Measurements from ENCODE around the gene IQGAP2. TPM values are rescaled to one million over a fixed set of nuclear protein-coding genes. Genes with fewer than 3 reads are reported as not detected.
"Not testable (repeated sequence)": the region's sequence is repeated elsewhere in the genome, so short reads cannot be mapped to it uniquely, and the experiment has no call there.

The IQGAP2 gene
- total RNA-seq, 1 donor from 2014 or later: 110 TPM

DNA sequence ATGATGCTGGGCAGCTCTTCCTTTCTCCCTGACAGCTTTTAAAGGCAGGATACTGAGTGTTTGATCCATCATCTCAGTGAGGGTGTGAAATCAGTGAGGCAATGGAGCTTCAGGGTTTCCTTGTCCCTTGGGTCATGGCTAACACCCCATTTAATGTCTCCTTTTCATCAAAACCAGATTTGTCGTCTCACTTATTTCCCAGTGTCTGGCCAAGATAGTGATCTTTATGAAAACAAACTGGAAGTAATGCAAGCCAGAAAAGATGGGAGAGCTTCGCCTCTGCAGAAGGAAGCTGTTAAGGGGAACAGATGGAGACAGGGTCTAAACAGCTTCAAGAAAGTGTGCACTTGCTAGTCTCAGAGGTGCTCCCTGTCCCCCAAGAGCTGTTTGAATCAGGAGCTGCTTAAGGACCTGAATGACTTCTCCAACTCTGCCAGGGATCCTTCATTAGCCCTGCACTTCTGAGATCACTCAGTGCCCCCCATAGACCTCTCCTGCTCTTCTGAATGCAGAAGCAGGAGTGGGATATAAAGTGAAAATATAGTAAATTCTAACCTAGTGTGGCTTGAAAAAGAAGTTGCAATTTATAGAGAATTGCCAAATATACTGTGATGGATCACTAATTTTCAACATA, 124.0 kb downstream of the IQGAP2 start:
- no peak for DNase-seq (ENCODE audit: low spot score)
- ATAC-seq: no peak

DNA sequence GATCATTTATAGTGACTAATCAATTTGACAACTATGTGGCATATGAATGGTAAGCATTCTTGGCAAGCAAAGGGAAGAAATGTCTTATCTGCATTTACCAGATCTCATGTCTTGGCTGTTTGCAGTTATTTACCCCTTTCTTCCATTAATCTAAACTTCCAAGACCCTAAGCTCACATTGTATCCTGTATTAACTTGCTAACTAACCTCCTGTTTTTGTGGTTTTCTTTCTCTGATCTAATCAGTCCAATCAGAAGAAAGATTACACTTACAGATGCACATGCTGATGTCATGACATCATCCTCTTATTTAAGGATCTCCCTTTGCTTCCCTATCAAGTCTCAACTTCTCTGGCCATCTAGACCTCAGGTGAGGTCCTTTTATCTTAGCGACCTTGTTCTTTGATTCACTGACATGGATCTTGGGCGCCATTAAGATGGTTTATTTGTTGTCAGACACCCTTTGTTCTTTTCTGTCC, 124.6 kb downstream of the IQGAP2 start:
- ATAC-seq: no peak
- DNase-seq (ENCODE audit: low spot score): no peak

DNA sequence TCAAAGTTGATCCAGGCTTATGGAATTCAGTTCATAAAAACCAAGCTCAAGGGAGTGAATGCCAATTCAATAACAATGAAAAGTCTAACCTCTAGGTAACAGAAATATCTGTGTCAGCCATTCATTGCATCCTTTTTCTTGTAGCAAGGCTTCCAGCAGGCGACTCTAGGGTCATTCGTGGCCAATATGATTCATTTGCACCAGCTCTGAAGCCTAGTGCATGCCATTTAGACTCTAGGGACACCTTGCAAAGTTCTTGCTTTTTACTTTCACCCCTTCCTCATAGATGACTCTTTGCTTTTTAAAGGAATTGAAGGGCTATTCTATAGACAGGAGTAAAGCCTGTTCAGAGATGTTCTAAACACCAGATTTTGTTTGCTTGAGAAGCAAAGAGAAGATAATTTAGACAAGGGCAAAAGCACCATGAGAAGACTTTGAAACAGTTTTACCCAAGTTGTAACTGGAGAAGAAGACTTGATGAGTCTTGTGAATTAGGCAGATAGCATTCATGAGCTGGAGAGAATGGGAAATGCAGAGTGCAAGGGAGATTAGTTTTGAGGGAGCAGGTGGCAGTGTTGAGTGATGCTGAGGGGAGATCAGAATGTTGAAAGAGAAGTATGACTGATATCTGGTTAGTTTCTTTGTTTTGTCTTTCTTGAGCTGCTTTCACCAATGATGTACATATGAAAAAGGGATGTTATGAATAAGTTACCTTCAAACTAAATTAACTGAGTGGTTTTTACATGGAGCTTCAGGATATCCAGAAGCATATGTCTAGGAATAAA, 125.7 kb downstream of the IQGAP2 start:
- ATAC-seq: no peak
- DNase-seq (ENCODE audit: low spot score): no peak

DNA sequence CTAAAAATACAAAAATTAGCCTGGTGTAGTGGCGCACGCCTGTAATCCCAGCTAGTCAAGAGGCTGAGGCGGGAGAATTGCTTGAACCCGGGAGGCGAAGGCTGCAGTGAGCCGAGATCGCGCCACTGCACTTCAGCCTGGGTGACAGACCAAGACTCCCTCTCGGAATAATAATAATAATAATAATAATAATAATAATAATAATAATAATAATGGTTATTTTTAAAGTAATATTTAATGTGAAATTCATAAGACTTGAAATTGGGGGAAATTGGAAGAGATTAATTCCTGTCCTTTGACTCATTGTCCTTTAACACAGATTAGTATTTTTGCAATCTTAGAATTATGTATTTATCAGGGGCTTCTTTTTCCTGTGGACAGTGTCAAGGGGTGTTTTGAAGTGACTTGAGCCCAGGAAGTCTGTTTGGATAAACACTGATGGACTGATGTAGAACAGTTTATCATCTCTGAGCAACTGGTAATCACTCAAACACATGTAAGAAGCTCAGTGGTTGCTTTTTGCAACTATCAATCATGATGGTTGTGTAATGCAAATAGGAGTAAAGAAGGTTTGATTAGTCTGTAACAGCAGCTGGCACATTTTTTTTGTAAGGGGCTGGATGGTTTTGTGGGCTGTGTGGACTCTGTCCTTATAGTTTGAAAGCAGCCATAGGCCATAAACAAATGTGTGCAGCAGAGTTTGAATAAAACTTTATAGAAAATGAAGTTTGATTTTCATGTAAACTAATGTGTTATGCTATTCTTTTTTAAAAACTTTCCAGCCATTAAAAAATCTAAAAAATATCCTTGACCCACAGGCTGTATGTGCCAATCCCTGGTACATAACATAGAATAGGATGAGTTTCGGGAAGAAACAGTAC, 126.6 kb downstream of the IQGAP2 start:
- peak; percentile 44 for ATAC-seq
- DNase-seq (ENCODE audit: low spot score): no peak

DNA sequence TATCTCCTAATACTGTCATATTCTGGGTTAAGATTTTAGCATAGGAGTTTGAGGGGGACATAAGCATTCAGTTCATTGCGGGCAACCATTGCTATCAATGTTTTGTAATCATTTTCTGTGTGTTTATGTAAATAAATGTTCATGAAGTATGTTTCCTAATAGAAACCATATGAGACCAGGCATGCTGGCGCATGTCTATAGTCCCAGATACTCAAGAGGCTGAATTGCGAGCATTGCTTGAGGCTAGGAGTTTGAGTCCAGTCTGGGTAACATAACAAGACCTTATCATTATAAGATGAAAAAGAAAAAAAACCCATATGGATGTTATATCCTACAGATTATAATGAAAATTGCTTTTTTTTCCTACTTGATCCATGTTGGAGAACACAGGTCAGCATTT, 129.0 kb downstream of the IQGAP2 start:
- DNase-seq (ENCODE audit: low spot score): no peak
- ATAC-seq: no peak

DNA sequence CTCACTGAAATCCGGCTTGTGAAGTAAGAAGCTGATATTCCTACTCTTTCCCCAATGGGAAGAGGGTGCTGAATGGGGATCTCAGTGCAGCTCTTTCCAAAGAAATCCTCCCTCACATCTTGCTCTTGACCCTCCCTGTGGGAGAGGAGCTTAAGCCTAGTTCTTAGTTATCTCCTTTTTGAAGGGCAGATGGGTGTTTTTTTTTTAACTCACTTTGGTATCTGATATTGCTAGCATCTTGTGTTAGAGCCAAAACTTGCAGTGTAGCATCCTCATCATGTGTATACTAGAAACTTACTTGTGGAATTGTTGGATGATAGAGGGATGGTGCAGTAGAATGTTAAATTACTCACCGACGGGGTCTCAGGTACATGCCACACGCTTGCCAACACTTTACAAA, 129.9 kb downstream of the IQGAP2 start:
- ATAC-seq: no peak
- no peak for DNase-seq (ENCODE audit: low spot score)

DNA sequence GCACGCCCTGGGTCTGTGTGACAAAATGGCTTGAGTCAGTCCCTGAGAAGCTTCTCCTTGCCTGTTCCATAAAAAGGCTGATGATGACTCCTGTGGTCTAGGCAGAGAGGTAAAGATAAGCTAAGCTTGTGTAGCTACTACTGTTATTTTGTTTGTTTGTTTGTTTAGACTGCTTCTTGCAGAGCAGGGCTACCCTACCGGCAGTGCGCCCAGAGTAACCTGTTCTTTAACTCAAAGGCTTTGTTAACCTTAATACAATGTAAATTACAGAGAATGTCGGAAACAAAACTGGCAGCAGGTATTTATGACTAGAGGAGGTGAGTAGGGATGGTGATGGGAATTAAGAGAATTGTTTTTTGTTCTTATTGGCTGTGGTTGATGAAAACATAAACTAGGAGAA, 132.5 kb downstream of the IQGAP2 start:
- DNase-seq (ENCODE audit: low spot score) (no peak), ATAC-seq (no peak)

DNA sequence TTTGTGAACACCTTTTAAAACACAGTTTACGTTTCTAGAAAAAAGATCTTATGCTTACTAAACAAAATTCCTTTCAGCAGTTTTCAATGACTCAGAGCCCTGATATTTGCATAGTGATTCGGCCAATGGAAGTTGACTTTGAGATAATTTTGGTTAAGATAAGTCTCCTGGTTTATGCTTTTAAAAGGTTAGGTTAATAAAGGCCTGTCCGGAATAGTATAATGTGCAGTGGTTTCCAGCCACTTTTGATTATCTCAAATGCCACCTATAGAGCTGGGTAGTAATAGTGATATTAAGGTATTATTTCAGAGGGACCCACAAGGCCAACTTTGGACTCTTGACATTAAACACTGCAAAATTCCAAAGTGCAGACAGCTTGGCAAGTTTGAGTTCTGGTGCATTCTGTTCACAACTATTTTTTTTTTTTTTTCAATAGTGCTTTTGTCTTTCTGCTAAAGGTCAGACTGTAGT, 134.0 kb downstream of the IQGAP2 start:
- DNase-seq (ENCODE audit: low spot score) (no peak), ATAC-seq (peak; percentile 80)

DNA sequence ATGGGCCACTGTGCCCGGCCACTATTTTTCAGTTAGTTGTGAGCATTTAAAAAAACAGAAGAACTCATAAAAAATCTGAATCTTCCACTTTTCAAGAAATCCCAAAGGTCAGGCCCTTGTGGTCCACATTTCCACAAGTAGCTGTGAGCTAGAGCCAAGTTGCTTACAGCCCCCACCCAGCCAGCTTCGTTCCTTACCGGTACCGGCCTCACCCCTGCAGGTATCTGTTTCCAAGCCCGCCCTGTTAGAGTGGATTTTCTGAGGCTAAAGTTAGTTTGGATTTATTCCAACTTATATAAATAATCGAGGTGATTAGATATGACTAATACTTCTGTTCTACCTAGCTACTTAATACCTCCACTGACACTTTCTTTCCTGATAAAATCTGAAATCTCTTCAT, 139.2 kb downstream of the IQGAP2 start:
- DNase-seq (ENCODE audit: low spot score): no peak
- ATAC-seq: no peak

DNA sequence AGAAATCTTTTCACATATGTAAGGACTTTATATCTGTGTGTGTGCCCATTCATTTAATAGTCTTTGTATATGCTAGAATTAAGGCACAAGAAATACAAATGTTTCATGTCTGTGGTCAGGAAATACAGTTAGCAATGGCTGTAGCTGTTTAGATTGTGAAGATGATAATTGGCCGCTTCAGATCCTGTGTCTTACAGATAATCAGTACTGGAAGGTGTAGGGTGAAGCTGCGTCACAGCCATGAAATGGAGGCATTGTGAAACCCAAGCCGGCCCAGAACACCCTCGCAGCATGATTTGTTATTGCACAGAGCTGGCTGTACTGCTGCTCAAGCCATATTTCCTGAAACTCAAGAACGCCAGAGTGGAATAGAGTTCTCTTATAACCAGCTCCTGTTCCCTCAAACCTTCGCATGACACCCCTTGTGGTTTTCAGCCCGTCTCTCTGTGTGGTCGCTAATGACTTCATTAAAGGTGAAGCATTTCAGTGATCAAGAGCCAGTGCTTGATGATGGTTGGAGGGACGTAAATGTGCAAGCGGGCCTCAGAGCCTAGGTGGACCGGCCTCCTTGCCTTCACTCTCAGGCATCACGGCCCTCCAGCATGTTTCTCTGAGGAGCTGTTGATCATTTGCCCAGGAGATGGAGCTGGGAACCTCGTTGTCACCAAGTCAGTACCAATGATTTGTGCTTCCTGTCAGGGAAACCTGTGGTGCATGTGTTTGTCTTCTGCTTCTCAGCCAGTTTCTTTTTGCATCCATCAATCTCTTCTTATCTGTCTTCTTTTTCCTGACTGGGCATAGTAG, 140.0 kb downstream of the IQGAP2 start:
- ATAC-seq: peak; percentile 21

DNA sequence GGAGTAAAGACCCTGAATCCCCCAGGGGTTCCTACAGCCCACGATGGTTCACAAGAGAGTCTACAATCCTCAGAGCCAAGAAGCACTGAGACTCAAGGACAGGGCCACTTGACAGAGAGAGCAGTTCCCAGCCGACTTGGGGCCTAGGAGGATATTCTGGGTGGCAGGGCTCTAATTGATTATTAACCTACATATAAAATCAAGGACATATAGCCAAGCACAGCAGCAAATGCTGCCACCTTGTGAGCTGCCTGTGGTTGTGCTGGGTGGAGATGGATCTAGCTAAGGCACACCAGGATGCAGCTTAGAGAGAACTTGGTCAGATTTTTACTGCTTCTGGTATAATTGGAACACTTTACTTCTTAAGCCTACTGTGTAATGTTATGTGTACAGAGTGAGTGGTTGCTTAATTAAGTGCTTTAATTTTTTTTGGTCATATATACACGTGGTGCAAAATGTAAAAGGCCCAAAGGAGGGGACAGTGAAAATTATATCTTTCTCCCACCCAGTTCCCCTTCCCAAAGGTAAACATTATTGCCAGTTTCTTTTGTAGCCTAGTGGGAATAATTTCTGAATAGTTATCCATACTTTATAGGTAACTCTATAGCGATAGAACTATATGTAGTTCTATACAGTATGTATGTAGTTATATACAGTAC, 141.3 kb downstream of the IQGAP2 start:
- DNase-seq (ENCODE audit: low spot score) (peak; percentile 65), ATAC-seq (peak; percentile 83)

More for the DNA sequence above, 140.0 kb downstream of the IQGAP2 start:
- no peak for DNase-seq (ENCODE audit: low spot score)

DNA sequence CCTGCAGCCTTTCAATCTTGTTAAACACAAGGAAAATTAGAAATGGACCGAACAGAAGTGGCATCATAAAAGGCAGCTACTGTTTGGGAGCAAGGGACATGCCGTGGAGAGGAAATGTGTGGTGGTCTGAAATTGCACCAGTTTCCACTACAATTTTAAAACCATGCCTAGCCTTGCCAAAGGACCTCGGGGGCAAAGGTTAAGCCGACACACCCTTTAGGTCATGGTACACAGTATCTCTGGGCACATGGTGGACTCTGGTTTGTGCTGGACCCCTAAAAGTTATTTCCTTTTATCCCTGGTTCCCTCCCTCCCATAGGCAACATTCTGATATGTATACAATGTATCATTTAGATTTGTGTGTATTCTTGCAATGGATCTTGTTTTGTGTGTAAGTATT, 142.1 kb downstream of the IQGAP2 start:
- ATAC-seq (no peak), DNase-seq (ENCODE audit: low spot score) (no peak)

DNA sequence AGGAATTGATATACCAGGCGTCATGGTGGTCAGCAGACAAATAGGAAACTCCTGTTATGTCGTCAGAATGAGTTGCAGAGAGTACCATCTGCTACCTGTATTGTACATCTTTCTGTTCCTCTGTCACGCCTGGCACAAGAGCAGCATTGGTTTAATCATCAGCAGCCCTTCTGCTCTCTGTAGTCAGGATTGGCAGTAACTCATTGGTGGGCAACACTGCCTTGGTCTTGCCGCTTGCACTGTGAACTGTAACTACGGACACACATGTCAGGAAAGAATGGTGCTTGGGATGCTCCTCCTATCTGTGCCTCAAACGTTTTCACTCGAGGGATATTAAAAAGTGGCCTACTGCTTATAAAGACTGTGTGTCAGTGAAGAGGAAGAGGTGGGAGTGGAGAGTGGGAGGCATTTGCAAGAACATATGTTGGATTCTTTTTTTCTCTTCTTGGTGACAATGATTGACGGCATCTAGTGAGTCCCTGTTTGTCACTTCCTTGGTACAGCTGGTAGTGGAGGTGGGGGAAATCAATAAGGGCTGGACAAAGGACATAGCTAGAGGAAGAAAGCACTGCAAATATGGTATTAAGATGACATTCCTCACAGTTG, 143.5 kb downstream of the IQGAP2 start:
- DNase-seq (ENCODE audit: low spot score) (no peak), ATAC-seq (peak; percentile 6)

DNA sequence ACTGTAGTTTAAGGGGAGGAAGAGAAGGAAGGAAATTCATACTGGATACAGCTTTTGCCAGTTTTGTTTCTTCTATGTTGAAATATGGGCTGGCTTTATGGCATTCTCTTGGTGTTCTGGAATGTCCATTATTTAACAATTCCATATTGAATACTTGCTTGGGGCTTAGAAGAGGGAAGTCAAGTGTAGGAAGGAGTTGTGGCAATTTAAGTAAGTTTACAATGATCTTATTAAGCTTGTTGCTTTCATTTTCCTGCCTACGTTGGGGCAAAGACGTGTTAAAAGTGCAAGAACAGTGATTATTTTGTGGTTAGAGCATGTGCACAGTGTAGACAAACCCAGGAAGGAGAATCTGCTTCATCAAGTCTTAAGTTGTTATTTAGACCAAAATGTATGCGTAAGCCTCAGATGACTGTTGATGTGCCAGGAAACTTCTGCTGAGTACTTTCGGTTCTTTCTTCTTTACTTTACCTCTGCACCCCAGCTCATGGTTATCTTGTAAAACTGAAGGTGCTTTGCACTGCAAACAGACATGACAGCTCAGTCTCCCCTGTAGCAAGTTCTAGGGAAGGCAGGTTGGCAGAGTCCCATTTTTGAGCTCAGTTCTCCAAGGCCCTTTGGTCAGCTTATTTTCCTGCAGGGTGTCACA, 144.3 kb downstream of the IQGAP2 start:
- peak; percentile 25 for ATAC-seq
- DNase-seq (ENCODE audit: low spot score): no peak

DNA sequence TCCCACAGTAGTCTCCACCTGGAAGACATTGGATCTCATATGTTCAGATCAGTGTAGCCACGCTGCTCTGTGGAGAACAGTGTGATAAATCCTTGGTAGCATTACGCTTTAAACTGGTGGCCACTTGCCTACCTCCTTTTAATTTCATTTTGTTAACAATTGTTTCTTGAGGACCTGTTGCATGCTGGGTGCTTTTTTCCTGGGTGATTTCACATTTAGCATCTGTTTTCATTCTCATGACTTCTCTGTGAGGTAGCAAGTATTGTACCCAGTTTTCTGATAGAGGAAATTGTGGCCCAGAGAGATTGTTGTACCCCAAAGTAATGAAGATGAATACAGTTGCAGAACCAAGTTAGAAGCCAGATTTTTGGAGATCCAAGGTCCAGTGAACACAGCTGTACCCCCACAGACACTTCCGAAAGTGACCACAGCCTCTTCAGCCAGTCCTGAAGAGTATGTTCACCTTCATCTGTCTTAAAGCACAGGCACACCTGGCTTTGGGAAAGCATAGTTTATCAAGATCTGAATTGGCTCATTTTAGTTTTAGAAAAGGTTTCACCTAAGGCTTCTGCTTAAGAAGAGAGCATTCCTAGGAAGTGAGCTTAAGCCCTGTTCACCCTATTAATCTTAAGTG, 144.9 kb downstream of the IQGAP2 start:
- DNase-seq (ENCODE audit: low spot score): no peak

DNA sequence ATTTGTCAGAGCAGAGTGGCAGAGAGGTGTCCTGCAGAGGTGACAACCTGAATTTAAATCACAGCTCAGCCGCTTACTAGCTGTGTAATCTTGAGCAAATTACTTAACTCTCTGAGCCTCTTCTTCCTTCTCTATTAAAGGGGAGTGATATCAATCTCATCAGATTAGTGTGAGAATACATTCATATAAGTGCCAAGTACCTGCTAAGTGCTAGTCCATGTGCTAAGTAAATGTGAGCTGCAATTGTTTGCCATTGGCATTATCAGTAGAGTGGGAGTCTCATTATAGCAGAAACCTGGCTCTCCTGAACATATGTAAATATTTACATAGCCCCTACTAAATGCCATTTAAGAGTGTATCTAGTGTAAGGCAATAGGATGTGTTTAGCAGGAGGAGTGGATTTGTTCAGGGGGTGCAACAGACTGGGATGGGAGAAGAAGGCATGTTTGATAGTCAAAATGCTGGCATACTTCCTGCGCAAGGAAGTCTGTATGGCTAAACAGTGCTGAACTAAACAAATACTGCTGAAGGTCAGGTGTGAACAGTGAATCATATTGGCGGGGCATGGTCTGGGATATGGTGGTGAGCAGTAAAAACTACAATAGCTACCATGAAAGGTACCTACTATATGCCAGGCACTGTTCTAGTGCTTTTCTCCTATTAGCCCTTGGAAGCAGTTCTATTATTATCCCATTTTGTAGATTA, 145.6 kb downstream of the IQGAP2 start:
- DNase-seq (ENCODE audit: low spot score): no peak
- peak; percentile 18 for ATAC-seq

More for the DNA sequence above, 144.9 kb downstream of the IQGAP2 start:
- no peak for ATAC-seq

DNA sequence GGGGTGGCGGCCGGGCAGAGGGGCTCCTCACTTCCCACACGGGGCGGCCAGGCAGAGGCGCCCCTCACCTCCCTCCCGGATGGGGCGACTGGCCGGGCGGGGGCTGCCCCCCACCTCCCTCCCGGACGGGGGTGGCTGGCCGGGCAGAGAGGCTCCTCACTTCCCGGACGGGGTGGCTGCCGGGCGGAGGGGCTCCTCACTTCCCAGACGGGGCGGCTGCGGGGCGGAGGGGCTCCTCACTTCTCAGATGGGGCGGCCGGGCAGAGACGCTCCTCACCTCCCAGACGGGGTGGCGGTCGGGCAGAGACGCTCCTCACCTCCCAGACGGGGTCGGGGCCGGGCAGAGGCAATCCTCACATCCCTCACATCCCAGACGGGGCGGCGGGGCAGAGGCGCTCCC, 147.8 kb downstream of the IQGAP2 start:
- DNase-seq (ENCODE audit: low spot score); ATAC-seq: not testable (repeated sequence)

DNA sequence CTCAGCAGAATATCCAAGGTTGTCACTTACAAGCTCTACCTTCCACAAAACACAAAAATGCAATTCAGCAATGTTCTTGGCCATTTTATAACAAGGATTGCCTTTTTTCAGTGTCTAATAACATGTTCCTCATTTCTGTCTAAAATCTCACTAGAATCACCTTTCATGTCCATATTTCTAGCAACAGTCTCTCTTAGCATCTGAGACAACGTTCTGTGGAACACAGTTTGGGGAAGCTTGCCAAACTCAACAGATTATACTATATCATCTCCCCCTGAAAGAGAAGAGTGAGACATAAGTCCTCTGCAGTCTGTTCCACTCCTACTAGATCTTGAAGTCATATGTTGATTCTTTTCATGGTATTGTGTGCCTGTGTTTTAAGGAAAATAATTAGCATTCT, 149.5 kb downstream of the IQGAP2 start:
- no peak for ATAC-seq
- DNase-seq (ENCODE audit: low spot score): no peak

Measured in left lobe of liver (tissue), 2 donors.